GM12873 (cell line): ENCODE data around the gene SYNGR2.

ENCODE experiments used
- CTCF ChIP-seq: IDR thresholded peaks from 2 replicates; pipeline ENCODE4 v1.5.1; 2012; ENCODE audit warnings: low read depth, mild to moderate bottlenecking, moderate library complexity, low read length, control low read depth; ENCODE audit not compliant: insufficient read depth; ENCODE audit errors: missing control alignments

The SYNGR2 gene

GRCh38 chr17:78168242-78168902, at the start of gene SYNGR2:
SYNGR2 (plus strand) TSS chr17:78168581; CDS start chr17:78168617, 36 bp downstream.
- TF ChIP-seq CTCF = no peak

- TF ChIP-seq CTCF = no peak
Observed at GRCh38 chr17:78118801-78119241, 49.6 kb upstream of the SYNGR2 start.

GRCh38 chr17:78120537-78120936, 47.8 kb upstream of the SYNGR2 start:
- TF ChIP-seq CTCF = no peak

- TF ChIP-seq CTCF = peak; percentile 10
Observed at GRCh38 chr17:78120971-78121800, 47.2 kb upstream of the SYNGR2 start.

- no peak for TF ChIP-seq CTCF
Observed at GRCh38 chr17:78121801-78122215, 46.6 kb upstream of the SYNGR2 start.

- no peak for TF ChIP-seq CTCF
Observed at GRCh38 chr17:78122216-78122930, 46.0 kb upstream of the SYNGR2 start.

GRCh38 chr17:78122931-78123249, 45.5 kb upstream of the SYNGR2 start:
- TF ChIP-seq CTCF = no peak
